ENCODE results near the gene NIPBL. TPM values are rescaled to one million over a fixed set of nuclear protein-coding genes. Genes with fewer than 3 reads are reported as not detected.

Gene NIPBL
- polyA plus RNA-seq, 1 of the 3 experiments (the other 2 are of a cell fraction), result 5.2 TPM

- TF ChIP-seq POLR2AphosphoS5 (IDR thresholded peaks at IDR 0.05; ENCODE audit: low read depth, low read length), result no peak
- no peak for TF ChIP-seq FOXJ3 (CRISPR knock-in tag; IDR thresholded peaks at IDR 0.05)
- no peak overlapping the region for H3K27ac ChIP-seq (ENCODE audit: low read depth in 2 of 2, low read length in 1 of 2)
- no peaks in the 10 kb centered on the region for H4K20me1 ChIP-seq (ENCODE audit: insufficient read depth)
- ChIA-PET POLR2A (no interaction called here), CTCF (no interaction called here)
- H3K4me3 ChIP-seq (ENCODE audit: low read depth in 2 of 2, low read length in 1 of 2), result no peak overlapping the region
- WGBS (ENCODE audit: low lambda C conversion rate), result 90% methylated on average over 3 of the region's 3 CpGs
- H3K4me2 ChIP-seq, result no peak overlapping the region
- H3K9me2 ChIP-seq, result no peaks in the 10 kb centered on the region
- no peak for DNase-seq
- no peaks in the 10 kb centered on the region for H3K4me1 ChIP-seq (ENCODE audit: control insufficient read depth in 1 of 2, insufficient read depth in 2 of 2, low read depth in 1 of 2, low read length in 1 of 2)
- H3K9ac ChIP-seq, result no peak overlapping the region
- H3K36me3 ChIP-seq (replicated peaks in 1 of 2; ENCODE audit: control insufficient read depth in 1 of 2, insufficient read depth in 2 of 2, low read length in 1 of 2), result peaks cover 30 to 52% of the 10 kb centered on the region in 2 experiments
- H3K27me3 ChIP-seq (ENCODE audit: insufficient read depth), result no peaks in the 10 kb centered on the region
- no peaks in the 10 kb centered on the region for H3F3A ChIP-seq (replicated peaks; ENCODE audit: insufficient read depth)
- no peaks in the 10 kb centered on the region for H3K79me2 ChIP-seq (ENCODE audit: insufficient read depth)
- no peaks in the 10 kb centered on the region for H3K9me3 ChIP-seq
- no peak overlapping the region for H2AFZ ChIP-seq (ENCODE audit: low read depth)
Observed at GRCh38 chr5:37112383-37112991, 235.9 kb downstream of the NIPBL start.

Measured in SK-N-SH (cell line).